ENCODE measurements around the gene DNAJC5.
"Not testable (repeated sequence)": the region's sequence is repeated elsewhere in the genome, so short reads cannot be mapped to it uniquely, and the experiment has no call there.

DNAJC5 gene

GRCh38 chr20:63969838-63970713 is 75.2 kb downstream of the DNAJC5 start, which contains the start of gene ZNF512B:
Gene ZNF512B (minus strand): TSS chr20:63969930. CDS start chr20:63967950, 1,980 bp downstream.
- peak; percentile 28 to 60 for DNase-seq

DNA sequence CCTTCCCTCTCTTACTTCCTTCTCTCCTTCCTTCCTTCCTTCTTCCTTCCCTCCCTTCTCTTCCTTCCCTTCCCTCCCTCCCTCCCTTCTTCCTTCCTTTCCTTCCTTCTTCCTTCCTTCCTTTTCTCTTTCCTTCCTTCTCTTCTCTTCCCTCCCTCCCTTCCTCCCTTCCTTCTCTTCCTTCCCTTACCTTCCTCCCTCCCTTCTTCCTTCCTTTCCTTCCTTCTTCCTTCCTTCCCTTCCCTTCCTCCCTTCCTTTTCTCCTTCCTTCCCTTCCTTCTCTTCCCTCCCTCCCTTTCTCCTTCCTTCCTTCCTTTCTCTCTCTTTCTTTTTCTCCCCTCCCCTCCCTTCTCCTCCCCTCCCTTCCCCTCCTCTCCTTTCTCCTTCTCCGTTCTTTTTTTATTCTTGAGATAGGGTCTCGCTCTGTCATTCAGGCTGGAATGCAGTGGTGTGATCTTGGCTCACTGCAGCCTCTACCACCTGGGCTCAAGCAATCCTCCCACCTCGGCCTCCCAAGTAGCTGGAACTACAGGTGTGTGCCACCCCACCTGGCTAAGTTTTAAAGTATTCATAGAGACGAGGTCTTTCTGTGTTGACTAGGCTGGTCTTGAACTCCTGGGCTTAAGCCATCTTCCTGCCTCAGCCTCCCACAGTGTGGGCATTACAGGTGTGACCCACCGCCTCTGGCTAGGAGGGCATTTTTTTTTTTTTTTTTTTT is 75.9 kb downstream of the DNAJC5 start:
- DNase-seq = no peak

DNA sequence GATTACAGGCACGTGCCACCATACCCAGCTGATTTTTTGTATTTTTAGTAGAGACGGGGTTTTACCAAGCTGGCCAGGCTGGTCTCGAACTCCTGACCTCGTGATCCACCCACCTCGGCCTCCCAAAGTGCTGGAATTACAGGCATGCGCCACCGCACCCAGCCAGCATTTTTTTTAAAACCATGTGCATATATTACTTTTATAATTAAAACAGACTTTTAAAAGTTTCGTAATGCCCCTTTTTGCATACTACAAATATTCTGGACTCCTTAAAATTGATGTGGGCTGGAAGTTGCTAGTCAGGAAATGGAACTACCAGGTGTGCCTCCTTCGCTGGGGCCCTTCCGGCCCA is 77.0 kb downstream of the DNAJC5 start:
- DNase-seq = not testable (repeated sequence)

DNA sequence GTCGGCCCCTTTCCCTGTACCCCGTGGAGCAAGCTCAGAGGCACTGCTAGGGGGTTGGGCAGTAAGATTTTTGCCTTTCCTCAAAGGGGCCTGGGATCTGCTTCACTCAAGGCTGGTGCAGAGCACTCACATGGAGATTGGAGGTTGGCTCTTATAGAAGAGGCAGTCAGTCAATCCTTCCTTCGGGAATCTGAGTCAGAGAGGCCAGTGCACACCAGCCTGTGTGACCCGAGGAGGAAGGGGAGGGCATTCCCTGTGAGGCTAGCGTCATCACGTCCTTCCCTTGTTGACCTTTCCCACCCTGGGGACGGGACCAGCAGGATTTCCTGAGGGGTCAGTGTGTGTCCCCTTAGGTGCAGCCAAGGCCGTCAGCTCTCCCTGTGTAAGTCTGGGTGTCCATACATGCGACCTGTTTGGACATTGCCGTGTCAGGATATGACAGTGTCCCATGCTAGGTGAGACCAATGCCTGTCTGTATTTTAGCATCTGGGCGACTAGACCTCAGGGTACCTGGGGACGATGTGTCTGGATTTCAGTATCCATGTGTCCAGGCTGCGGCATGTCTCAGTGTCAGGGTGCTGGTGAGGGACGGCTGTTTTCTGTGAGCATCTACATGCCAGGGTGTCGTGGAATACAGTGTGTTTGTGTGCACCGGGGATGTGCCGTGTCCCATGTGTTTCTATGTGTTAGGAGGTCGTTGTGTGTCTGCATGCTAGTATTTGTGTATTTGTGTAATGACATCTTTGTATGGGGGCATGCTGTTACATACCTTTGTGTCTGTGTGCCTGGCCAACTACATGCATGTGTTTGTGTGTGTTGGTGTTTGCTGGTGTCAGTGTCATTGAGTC is 77.6 kb downstream of the DNAJC5 start:
- DNase-seq = no peak

DNA sequence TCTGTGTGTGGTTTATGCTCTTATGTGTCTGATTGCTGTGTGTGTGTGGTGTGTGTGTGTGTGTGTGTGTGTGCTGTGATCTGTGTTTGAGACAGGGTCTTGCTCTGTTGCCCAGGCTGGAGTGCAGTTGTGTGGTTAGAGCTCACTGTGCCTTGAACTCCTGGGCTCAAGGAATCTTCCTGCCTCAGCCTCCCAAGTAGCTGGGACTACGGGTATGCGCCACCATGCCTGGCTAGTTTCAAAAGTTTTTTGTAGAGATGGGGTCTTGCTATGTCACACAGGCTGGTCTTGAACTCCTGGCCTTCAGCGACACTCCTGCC is 78.2 kb downstream of the DNAJC5 start:
- no peak for DNase-seq

- DNase-seq = peak; percentile 83 to 88
These were observed 78.9 kb downstream of the DNAJC5 start for GRCh38 chr20:63973636-63974401.

DNA sequence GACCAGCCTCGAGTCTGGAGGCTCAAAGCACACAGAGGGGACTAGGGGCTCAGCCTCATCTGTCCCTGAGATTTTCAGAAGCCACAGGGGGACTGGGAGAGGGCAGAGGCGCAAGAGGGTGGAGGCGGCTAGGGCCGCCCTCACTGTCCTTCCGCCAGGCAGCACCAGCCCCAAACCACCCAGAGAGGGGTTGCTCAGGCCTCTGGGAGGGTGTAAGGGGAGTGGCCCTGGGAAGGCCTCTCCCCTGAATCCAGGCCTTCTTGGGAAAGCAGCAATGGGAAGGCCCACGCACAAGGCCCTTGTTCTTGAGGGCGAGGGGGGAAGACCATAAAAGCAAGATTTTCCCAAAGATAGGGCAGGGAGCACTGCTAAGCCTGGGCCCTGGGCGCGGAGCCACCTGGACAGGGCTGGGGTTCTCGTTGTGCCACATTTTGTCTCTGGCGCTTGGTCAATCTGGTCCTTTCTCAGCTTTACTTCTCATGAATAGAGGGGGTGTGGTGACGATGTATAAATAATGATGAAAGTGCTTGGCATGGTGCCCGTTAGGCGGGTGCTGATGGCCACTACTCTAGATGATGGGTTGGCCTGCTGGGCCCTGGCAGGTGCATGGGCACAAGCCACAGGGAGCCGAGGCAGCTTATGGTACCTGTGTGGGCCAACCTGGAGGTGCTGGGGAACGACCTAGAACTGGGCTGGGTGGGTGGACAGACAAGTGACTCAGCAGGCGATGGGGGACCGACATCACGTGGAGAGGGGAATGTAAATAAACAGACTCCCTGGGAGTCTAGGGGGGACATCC is 79.7 kb downstream of the DNAJC5 start:
- DNase-seq = no peak

DNA sequence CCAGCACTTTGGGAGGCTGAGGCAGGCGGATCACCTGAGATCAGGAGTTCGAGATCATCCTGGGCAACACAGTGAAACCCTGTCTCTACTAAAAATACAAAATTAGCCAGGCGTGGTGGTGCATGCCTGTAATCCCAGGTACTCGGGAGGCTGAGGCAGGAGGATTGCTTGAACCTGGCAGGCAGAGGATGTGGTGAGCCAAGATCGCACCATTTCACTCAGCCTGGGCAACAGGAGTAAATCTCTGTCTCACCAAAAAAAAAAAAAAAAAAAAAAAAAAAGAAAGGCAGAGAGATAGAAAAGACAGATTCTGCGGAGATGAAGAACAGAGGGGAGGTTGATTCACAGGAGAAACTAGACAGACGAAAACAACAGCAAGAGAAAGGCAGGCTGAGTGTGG is 81.6 kb downstream of the DNAJC5 start:
- not testable (repeated sequence) for DNase-seq

DNA sequence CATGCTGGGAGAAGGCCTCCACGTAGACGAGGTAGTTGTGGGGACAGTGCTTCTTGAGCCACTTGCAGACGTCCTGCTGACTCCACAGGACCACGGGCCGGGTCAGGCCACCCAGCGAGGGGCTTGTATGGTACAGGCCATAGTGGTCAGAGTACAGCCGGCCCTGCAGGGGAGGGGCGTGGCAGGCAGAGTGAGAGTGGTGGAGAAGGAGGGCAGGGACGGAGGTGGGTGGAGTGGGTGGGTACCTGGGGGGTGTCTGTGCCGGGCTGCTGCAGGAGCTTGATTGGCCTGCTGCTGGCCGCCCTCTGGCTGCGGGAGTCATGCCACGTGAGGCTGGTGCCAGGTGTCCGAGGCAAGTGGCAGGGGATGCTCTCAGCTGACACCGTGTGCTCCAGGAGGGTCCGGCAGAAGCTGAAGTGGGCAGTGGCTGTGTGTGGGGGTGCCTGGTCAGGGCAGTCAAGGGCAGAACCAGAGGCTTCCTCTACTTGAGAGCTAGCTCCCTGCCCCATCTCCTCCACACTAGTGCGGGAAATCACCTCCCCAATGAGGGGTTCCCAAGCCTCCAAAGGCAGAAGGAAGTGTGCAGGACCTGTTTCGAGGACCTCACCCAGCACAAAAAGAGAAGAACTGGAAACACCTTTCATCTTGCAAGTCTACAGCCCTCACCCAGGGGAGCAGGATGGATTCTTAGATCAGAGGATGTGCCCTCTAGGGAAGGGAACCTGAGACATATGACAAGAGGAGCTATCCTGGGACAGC is 82.2 kb downstream of the DNAJC5 start:
- DNase-seq = no peak

- DNase-seq = no peak
These were observed 82.9 kb downstream of the DNAJC5 start for GRCh38 chr20:63977739-63978276.

DNA sequence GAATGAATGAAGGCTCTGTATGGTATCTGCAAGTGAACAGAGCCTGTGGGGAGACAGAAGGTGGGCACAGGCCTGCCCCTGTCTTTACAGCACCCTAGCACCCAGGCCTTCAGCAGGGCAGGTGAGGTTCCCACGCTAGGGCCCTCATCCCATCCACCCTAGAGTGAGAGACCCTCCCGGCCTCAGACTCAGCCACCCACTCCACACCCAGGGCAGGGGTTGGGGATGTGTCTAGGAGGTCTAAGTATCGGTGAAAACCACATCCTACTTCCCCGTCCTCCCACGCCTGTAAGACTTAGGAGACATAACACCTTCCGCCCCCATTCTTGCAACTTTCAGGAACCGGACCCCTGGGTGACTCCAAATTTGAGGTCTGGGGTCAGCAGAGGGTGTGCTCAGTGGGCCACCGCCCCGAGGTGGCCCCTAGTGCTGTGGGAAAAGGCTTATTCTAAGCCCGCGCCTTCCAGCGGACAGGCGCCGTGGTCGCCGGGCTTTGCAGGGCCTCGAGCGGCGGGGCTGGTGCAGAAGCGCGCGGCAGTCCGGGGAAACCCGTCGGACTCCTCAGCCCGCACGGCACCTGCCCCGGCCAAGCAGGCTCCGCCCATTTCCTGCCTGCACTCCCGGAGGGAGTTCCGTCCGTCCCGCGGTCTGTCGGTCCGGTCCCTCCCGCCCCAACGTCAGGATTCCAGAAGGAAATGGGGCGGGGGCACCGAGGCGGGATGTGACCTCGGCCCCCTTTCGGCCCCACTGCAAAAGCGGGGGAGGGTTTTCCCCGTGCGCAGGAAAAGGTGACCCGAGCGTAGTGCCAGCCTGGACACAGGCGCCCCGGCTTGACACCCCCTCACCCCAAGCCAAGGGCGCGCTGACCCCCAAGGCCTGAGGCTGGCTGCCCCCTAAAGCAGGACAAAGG is 83.6 kb downstream of the DNAJC5 start:
- DNase-seq = peak in 1 of 2 experiments; percentile 60

DNA sequence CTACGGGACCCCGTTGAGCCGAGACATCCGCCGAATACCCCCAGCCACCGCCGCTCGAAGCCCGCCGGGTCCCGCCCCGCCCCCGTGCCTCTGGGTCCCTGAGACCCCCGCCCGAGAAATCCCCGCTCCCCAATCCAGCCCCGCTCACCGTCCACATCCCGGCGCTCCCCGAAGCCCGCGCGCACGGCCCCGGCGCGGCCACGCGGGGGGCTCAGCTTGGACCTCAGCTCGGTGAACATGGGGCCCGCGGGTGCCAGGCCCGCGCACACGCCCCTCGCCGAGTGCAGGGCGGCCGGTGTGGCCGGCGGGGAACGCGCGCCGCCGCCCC is 84.3 kb downstream of the DNAJC5 start:
- no peak for DNase-seq

DNA sequence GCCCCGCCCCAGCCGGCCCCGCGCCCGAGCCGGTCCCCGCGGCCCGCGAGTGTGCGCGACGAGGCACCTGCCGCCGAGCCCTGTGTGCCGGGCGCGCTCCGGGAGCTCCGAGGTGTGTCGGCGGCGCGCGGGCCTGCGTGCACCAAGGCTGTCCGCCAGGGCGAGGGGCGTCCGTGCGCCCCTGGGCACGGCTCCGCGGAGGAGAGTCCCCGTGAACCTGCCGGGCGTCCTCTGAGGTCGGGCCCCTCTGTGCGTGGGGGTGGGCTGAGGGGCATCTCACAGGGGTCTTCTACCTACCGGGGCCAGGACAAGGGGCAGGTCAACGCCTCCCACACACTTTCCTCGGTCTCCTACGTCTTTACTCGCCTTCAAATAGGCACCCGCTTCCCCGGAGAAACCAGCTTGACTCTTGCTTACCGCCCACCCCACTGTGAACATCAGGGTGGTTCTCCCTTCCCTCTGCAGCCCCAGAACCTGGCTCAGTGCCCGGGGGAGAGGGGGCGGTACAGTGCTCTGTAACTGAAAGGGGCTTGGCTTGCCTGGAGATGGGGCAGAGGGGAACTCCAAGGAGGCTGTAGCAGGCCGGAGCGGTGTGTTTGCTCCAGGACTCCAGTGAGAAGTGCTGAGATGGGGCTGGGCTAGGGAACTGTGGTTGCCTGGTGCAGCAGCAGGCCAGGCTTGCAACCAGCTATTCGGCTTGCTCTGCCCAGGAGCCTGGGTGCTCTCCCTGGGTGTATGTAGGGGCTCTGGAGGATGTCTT is 84.8 kb downstream of the DNAJC5 start, which contains the start of gene SAMD10:
TSS of gene SAMD10 (minus strand) at position 86 of the 760 bp plus-strand sequence. CDS start 175 bp downstream, outside the sequence.
- peak; percentile 30 to 64 for DNase-seq

DNA sequence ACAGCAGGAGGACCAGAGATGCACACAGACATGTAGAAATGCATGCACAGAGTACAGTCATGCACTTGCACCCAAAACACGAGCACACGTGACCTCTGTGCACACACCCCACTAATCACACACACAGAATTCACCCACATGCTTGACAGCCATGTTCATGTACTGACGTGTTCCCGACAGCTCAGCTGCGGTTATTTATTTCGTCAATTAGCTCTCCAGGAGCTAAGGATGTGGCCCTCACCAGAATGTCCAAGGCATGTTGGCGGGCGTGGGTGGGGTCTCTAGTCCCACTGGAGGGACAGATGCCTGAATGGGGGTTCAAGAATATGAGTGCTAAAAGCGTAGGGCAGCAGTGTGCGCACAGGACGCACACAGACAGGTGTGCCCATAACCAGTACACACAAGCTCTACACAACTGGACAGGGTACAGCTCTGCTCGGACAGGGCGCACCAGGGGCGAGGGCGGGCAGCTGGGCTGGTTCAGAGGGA is 85.4 kb downstream of the DNAJC5 start:
- DNase-seq = no peak

GRCh38 chr20:63980806-63981728 is 86.1 kb downstream of the DNAJC5 start, which contains the start of gene PRPF6:
Gene PRPF6 (plus strand): TSS chr20:63981132. CDS start chr20:63981246, 114 bp downstream.
- DNase-seq = peak; percentile 94 to 96

DNA sequence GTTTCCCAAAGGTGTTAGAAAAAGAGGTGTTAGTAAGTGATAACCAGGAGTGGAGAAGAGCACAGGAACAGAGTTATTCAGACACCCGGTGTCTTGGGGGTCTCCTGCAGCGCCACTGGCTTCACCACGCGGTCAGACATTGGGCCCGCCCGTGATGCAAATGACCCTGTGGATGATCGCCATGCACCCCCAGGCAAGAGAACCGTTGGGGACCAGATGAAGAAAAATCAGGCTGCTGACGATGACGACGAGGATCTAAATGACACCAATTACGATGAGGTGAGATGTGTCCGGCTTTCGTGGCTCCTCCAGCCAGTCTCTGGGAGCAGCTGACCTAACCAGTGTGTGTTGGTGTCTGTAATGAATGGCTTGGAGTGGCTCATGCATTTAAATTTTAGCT is 88.0 kb downstream of the DNAJC5 start:
- no peak for DNase-seq

Measured in NCI-H524 (cell line).